Activated T-cell treated with anti-CD3 and anti-CD28 coated beads for 4 hours (primary cell): ENCODE data around the gene PARP2.
"Not testable (repeated sequence)": the region's sequence is repeated elsewhere in the genome, so short reads cannot be mapped to it uniquely, and the experiment has no call there.

Experiments
- DNase-seq: peaks from one replicate; pipeline ENCODE4 v3.0.0-alpha.2; 2020

The PARP2 gene

GRCh38 chr14:20343092-20343861, at the start of gene PARP2:
Gene PARP2 (plus strand): TSS chr14:20343635. CDS start chr14:20343642, 7 bp downstream.
- DNase-seq, result peak; percentile 80

- no peak for DNase-seq
Observed at GRCh38 chr14:20294636-20295035, 48.8 kb upstream of the PARP2 start.

- no peak for DNase-seq
Observed at GRCh38 chr14:20295067-20295466, 48.4 kb upstream of the PARP2 start.

GRCh38 chr14:20302042-20302755, 41.2 kb upstream of the PARP2 start:
- no peak for DNase-seq

GRCh38 chr14:20305265-20306078, 38.0 kb upstream of the PARP2 start, which contains the start of gene TTC5:
Gene TTC5 (minus strand): TSS chr14:20305951. CDS start chr14:20305937, 14 bp downstream.
- DNase-seq, result peak; percentile 88

GRCh38 chr14:20306079-20306423, 37.4 kb upstream of the PARP2 start:
- no peak for DNase-seq

GRCh38 chr14:20314026-20314425, 29.4 kb upstream of the PARP2 start:
- DNase-seq, result no peak

GRCh38 chr14:20317720-20318119, 25.7 kb upstream of the PARP2 start:
- DNase-seq, result no peak

GRCh38 chr14:20327005-20327869, 16.2 kb upstream of the PARP2 start:
- DNase-seq, result peak; percentile 15

- no peak for DNase-seq
Observed at GRCh38 chr14:20328705-20329104, 14.7 kb upstream of the PARP2 start.

GRCh38 chr14:20329355-20329754, 14.1 kb upstream of the PARP2 start:
- no peak for DNase-seq

- no peak for DNase-seq
Observed at GRCh38 chr14:20331053-20331613, 12.3 kb upstream of the PARP2 start.

- DNase-seq, result no peak
Observed at GRCh38 chr14:20332431-20332787, 11.0 kb upstream of the PARP2 start.

- DNase-seq, result peak; percentile 38
Observed at GRCh38 chr14:20332788-20333493, 10.5 kb upstream of the PARP2 start, which contains the start of gene CCNB1IP1. Gene CCNB1IP1 (minus strand): TSS chr14:20333279. CDS start chr14:20316523, 16,756 bp downstream.

GRCh38 chr14:20333494-20333841, 10.0 kb upstream of the PARP2 start:
- DNase-seq, result no peak

- no peak for DNase-seq
Observed at GRCh38 chr14:20334017-20334416, 9.4 kb upstream of the PARP2 start.

- not testable (repeated sequence) for DNase-seq
Observed at GRCh38 chr14:20341032-20341431, 2.4 kb upstream of the PARP2 start.

- DNase-seq, result no peak
Observed at GRCh38 chr14:20341646-20342045, 1.8 kb upstream of the PARP2 start.

- DNase-seq, result no peak
Observed at GRCh38 chr14:20343862-20344220, 406 bp downstream of the PARP2 start.

GRCh38 chr14:20345366-20345765, 1.9 kb downstream of the PARP2 start:
- DNase-seq, result no peak

- no peak for DNase-seq
Observed at GRCh38 chr14:20346713-20347112, 3.3 kb downstream of the PARP2 start.

GRCh38 chr14:20347747-20348146, 4.3 kb downstream of the PARP2 start:
- no peak for DNase-seq
